MM.1S (cell line): Measurements from ENCODE around the gene CCDC126.

Experiments used
- EZH2 ChIP-seq: fragments of 300-600 bp; sonication (generic); optimal IDR thresholded peaks from 2 replicates; pipeline ENCODE3; 2017; ENCODE audit warnings: low read depth, mild to moderate bottlenecking, antibody characterized with exemption, low read length, mixed read lengths
- EZH2phosphoT487 ChIP-seq: fragments of 300-600 bp; sonication (generic); IDR thresholded peaks from 2 replicates; pipeline ENCODE4 v1.6.1; 2018; ENCODE audit warnings: antibody characterized with exemption, low read length
- TF ChIP-seq, protein P1 (sequence below): fragments of 300-600 bp; sonication (generic); IDR thresholded peaks from 2 replicates; pipeline ENCODE4 v1.5.1; 2016; ENCODE audit warnings: antibody characterized with exemption, low read length, mixed read lengths

DNA sequence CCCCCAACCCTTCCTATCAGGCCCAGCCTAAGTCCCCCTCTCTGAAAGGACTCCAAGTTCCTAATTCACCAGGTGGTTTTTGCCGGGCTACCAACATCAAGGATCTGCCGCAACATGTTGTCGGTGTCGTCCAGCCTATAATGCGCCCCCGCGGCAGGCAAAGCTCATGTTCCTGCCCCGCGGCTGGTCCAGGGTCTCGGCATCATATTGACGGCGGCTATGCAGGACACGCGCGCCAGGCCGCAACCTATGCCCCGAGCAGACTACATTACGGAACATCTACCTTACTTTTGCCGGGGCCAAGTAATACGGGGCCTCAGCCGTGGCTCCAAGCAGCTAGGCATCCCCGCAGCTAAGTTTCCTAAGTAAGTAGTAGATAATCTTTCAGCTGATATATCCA is 58.3 kb downstream of the CCDC126 start:
- TF ChIP-seq EZH2: no peak
- TF ChIP-seq, protein P1, sequence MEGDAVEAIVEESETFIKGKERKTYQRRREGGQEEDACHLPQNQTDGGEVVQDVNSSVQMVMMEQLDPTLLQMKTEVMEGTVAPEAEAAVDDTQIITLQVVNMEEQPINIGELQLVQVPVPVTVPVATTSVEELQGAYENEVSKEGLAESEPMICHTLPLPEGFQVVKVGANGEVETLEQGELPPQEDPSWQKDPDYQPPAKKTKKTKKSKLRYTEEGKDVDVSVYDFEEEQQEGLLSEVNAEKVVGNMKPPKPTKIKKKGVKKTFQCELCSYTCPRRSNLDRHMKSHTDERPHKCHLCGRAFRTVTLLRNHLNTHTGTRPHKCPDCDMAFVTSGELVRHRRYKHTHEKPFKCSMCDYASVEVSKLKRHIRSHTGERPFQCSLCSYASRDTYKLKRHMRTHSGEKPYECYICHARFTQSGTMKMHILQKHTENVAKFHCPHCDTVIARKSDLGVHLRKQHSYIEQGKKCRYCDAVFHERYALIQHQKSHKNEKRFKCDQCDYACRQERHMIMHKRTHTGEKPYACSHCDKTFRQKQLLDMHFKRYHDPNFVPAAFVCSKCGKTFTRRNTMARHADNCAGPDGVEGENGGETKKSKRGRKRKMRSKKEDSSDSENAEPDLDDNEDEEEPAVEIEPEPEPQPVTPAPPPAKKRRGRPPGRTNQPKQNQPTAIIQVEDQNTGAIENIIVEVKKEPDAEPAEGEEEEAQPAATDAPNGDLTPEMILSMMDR: no peak
- TF ChIP-seq EZH2phosphoT487: no peak
